ENCODE data around the gene SUSD1.

SUSD1 gene

DNA sequence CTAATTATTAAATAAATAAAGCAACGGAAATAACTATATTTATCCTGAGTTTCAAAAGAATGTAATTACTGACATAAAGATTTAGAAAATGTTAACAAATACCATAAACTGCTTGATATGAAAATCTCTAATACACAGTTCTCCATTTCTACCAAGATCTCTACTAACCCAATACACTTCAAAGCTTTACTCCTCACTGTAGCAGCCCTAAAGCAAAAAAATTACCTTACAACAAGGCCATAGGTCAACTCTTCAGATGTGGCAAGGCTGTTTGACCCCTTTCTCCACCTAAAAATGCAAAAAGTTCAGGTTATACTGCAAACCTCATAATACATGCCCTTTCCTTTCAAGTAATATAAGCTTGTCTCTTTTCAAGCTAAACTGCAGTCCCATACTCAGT lies 181.8 kb downstream of the SUSD1 start:
- no peak overlapping the region for H3K4me3 ChIP-seq (ENCODE audit: low read depth, low read length)

- H3K4me3 ChIP-seq (ENCODE audit: low read depth, low read length) = no peak overlapping the region
Measured at GRCh38 chr9:111992523-111992922, 182.6 kb downstream of the SUSD1 start.

DNA sequence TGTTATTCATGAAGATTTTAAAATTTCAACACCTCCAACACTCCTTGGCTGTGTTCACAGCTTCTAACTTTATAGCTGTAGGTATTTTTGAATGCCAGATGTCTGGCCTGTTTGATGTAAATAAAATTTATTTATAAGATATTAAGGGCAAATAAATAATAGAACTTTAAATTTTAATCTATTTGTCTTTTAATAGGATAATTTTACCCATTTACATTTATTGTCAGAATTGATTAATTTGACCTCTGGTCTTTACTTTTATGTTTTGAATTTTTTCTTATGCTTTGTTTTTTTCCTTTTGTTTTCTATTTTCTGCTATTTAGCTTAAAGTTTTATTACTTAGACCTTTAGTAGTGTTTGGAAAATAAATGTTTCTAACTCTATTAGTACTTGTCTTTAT lies 183.9 kb downstream of the SUSD1 start:
- no peak overlapping the region for H3K4me3 ChIP-seq (ENCODE audit: low read depth, low read length)

Data from iPS-11a (cell line).